GM21515 (cell line): ENCODE data around the gene CDH1.
"Not testable (repeated sequence)": the region's sequence is repeated elsewhere in the genome, so short reads cannot be mapped to it uniquely, and the experiment has no call there.

Source experiments
- ATAC-seq: cut with Tn5 transposase; IDR thresholded peaks from one replicate; pipeline ENCODE4 v1.9.1; 2021; ENCODE audit not compliant: unreplicated experiment

CDH1 gene

DNA sequence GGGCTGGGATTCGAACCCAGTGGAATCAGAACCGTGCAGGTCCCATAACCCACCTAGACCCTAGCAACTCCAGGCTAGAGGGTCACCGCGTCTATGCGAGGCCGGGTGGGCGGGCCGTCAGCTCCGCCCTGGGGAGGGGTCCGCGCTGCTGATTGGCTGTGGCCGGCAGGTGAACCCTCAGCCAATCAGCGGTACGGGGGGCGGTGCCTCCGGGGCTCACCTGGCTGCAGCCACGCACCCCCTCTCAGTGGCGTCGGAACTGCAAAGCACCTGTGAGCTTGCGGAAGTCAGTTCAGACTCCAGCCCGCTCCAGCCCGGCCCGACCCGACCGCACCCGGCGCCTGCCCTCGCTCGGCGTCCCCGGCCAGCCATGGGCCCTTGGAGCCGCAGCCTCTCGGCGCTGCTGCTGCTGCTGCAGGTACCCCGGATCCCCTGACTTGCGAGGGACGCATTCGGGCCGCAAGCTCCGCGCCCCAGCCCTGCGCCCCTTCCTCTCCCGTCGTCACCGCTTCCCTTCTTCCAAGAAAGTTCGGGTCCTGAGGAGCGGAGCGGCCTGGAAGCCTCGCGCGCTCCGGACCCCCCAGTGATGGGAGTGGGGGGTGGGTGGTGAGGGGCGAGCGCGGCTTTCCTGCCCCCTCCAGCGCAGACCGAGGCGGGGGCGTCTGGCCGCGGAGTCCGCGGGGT is at the start of gene CDH1:
Gene CDH1 (plus strand): TSS at position 247 of the 684 bp plus-strand sequence. CDS start 124 bp downstream, at position 371.
- ATAC-seq, result no peak

DNA sequence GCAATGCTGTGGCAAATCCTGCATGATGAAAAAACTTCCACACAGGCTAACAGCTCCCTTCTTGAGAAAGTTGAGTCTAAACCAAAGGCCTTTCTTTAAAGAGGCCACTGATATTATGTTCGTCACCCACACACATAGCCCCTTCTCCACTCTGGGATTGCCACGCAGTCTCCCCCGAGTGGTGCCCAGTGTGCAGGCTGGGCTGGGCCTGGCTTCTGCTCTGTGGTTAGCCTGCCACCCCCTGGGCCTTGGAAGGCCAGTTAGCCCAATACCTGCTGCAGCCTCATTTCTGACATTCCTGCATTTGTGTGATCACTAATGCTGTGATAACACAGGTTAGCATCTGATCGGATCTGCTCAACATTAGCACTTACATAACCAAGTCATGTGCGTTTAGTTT is 47.2 kb upstream of the CDH1 start:
- ATAC-seq, result no peak

DNA sequence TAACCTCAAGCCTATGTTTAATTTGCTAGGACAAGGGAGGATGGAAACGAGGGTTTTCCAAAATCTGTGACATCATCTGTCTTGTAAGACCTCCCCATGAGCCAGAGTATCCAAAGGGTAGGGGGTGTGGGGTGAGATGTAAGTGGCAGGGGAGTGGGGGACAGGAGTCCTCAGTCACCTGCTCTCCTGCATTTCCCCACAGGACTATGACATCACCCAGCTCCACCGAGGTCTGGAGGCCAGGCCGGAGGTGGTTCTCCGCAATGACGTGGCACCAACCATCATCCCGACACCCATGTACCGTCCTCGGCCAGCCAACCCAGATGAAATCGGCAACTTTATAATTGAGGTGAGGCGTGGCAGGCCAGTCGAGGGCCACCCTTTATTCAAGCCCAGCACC is 41.5 kb upstream of the CDH1 start:
- no peak for ATAC-seq

DNA sequence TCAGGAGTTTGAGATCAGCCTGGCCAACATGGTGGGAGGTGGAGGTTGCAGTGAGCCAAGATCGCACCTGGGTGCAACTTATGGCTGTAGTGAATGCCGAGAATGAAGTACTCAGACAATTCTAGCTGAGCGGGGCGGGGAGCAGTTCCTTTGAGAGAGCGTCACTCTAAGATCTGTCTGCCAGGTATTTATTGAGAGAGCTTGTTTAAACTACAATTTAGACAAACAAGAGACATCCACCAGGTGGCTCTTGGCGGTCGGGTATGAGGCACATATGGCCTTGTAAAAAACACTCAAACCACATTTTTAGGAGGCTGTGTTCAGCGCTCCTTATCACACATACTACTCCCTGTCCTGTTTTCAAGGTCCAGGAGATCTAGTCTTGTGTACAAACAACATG is 40.6 kb upstream of the CDH1 start:
- no peak for ATAC-seq

DNA sequence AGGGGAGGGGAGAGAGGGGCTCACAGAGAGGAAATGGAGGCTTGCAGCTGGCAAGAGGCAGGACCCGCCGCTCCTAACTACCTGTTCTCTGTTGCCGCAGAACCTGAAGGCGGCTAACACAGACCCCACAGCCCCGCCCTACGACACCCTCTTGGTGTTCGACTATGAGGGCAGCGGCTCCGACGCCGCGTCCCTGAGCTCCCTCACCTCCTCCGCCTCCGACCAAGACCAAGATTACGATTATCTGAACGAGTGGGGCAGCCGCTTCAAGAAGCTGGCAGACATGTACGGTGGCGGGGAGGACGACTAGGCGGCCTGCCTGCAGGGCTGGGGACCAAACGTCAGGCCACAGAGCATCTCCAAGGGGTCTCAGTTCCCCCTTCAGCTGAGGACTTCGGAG is 39.0 kb upstream of the CDH1 start:
- ATAC-seq, result no peak

DNA sequence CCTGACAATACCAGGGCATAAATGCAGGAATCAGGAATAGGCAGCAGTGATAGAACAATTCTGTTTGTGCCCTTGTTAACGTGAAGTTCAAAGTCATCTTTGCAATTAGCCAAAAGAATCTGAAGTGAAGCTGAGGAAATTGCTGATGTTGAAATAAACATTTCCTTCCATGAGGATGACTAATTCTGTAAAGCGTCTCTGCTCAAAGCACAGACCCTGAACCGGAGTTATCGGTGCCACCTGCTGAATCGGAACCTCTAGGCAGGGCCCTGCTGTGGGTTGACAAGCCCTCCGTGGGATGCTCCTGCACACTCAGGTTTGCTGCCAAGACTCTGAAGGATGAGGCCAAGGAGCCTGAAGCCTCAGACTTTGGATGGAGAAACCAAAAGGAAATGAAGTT is 37.0 kb upstream of the CDH1 start:
- ATAC-seq, result no peak

DNA sequence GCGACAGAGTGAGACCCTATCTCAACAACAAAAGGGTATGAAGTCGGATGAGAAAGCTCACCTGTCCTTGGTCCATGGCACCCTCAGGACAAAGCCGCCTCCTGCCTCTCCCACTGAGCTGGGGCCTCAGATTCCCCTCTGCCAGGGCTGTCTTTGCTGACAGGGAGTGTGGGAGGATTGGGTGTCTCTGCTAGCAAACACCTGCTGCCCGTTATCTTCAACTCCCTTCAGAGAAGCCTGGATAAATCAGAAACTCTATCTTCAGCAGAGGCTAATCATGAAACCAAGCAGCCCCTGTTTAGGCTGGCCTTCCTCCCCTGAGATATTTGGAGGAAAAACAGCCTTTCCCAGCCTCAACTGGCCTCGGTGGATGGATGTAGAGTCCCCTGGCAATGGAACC is 36.3 kb upstream of the CDH1 start:
- no peak for ATAC-seq

DNA sequence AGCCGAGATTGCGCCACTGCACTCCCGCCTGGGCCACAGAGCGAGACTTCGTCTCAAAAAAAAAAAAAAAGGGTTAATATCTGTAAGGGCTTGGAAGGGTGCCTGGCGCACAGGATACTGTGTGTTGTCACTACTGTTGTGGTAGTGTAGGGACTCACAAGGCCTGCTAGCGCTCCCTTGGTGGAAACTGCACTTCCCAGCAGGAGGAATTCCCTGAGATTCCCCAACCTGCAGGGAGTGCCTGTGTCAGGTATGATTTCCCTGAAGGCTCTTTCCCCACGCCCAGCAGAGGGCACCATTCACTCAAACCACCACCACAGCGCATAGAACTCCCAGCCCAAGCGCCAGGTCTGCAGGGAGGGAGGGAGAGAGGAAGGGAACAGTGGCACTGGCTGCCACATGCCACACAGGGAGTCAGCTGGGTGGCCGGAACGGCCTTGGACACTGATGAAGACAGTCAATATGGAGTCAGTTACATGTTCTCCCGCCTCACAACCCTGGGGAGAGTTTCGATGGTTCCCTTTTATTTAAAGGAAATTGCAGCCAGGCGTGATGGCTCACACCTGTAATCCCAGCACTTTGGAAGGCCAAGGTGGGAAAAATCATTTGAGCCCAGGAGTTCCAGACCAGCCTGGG is 32.7 kb upstream of the CDH1 start:
- ATAC-seq, result no peak

DNA sequence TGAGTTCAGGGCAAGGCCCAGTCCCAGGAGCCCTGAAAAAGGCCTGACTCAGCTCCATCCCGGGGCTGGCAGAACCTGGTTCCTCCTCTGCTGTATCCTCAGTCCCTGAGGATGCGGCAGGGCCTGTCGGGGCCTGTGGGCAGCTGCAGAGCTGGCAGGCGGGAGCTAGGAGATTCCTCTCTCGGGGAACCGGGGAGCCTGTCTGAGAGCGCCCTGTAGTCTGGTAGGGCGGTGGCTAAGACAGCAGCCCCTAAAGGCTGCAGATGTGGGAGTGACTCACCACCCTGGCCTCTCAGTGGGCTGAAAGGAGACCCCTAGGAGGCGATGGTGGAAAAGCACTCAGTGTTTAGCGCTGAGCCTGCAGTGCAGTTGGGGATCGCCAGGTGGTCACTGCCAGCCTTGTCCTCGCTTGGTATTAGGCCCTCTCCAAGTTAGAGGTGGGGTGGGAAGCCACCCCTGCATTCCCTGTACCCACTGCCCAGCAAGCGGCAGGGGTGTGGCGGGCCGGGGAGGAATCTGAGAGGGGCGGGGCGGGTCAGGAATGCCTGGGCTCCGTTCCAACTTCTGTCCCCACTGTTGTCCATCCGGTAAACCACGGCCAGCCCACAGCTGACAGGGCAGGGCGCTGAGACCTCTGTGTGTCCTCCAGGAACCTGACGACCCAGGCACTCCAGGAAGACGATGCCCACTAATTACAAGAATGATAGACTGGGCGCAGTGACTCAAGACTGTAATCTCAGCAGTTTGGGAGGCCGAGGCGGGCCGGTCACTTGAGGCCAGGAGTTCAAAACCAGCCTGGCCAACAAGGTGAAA is 29.5 kb upstream of the CDH1 start:
- no peak for ATAC-seq

DNA sequence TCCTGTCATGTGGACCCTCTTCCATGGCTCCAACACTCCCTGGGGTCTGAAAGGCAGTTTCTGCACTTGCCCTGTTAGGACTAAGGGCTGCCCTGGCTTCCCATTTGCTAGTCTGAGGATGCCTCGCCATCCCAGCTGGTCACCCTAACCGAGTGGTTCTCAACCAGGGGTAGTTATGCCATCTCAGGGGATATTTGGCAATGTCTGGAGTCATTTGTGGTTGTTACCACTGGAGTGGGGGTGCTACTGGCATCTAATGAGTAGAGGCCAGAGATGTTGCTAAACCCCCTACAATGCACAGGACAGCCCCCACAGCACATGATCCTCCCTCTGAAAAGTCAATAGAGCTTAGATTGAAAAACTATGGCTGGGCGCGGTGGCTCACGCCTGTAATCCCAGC is 26.9 kb upstream of the CDH1 start:
- no peak for ATAC-seq

DNA sequence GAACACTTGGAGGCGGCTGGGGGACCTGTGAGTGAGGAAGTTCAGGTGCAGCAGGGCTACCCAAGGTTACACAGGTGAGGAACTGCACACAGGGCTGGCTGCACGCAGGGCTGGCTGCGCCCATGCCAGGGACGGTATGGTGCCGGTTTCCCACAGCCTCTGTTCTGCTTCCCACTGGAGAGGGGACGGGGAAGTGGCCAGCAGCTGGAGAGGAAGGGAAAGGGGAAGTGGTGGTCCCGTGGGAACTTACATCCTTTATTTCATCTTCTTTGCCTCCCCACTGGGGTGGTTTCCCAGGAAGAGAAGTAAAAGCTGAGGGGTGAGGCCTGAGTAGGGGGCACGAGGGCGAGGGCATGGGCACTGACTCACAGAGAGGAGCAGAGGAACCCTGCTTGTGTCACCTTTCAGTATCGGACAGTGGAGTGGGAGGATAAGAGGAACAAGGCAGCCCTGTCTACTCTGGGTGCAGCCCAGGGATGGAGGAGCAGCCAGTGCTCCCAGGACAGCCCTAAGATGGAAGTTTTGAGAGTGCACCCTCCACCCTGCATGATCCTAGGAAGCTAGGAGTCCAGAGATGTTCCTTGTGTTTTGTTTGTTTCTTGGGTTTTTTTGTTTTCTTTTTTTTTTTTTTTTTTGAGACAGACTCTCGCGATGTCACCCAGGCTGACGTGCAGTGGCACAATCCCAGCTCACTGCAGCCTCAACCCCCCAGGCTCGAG is 25.5 kb upstream of the CDH1 start:
- no peak for ATAC-seq

DNA sequence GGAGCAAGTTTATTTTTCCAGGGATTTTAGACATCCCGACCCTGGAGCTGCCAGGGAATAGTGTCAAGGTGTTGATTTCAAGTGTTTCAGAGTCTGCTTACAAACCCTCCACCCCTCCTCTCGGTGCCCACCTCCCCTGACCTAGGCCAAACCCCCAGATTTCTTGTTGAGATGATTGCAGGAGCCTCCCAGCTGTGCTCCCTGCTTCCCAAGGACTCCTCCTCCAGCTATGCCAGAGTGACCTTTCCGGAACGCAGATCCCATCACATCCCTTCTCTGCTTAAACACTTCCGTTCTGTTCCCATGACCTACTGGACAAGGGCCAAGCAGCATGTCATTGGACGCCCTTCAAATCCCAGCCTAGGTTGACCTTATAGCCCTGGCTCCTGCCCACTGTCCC is 23.7 kb upstream of the CDH1 start:
- no peak for ATAC-seq

DNA sequence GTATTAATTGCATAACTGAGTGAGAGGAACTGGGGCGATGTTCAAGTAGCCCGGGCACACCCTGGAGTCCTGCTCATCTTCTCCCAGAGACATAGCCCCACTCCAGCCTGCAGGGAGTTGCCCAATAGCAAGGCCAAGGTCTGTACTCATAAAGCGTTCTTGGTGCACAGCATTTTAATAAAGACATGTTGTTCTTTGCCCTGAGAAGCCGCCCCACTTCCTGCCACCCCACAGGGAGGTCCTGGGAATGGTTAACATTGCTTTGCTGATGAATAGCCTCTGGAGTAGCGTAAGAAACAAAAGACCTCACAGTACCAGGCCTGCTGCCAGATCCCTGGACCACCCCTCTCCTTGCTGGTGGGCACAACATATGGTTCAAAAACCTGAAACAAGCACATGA is 21.6 kb upstream of the CDH1 start:
- ATAC-seq, result no peak

DNA sequence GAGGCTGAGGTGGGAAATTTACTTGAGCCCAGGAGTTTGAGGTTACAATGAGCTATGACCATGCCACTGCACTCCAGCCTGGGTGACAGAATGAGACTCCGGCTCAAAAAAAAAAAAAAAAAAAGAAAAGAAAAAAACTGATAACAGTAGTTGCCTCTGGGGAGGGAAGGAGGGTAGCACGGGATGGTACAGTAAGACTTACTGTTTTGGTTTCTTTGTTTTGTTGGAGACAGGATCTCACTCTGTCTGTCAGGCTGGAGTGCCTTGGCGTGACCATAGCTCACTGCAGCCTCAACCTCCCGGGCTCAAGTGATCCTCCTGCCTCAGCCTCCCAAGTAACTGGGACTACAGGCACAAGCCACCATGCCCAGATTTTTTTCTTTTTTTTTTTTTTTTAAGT is 20.6 kb upstream of the CDH1 start:
- ATAC-seq, result not testable (repeated sequence)

DNA sequence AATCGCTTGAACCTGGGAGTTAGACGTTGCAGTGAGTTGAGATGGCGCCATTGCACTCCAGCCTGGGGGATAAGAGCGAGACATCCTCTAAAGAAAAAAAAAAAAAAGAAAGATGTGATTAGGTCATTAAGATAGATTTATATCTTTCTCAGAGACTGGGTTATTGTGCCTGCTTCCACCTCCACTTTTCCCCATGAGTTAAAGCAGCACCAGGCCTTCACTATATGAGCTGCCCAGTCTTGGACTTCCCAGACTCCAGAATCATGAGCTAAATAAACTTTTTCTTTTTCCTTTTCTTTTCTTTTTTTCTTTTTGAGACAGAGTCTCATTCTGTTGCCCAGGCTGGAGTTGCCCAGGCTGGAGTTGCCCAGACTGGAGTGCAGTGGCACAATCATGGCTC is 19.4 kb upstream of the CDH1 start:
- ATAC-seq, result no peak

DNA sequence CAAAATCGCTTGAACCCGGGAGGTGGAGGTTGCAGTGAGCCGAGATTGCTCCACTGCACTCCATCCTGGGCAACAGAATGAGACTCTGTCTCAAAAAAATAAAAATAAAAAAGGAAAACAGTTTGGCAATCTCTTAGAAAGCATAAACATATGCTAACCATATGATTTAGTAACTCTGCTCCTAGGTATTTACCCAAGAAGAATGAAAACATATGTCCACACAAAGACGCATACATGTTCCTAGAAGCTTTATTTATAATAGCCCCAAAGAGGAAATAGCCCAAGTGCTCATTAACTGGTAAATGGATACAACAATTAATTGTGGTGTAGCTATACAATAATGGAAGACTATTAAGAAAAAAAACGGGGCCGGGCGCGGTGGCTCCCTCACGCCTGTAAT is 18.5 kb upstream of the CDH1 start:
- ATAC-seq, result no peak

DNA sequence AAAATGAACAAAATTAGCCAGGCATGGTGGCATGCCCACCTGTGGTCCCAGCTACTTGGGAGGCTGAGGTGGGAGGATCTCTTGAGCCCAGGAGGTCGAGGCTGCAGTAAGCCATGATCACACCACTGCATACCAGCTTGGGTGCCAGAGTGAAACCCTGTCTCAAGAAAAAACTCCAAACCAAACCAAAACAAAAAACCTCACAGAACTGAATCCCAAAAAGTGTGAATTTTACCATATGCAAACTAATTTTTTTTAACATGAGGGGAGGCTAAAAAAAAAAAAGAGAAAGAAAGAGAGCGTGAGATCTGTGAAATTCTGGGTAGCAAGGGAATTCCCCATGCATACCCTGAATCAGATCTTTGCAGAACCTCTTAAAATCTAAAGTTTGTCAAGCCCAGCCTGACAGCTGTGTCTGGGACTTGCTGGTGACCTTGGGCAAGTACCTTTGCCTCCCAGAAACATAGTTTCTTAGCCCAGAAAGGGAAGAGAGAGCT is 17.1 kb upstream of the CDH1 start:
- ATAC-seq, result peak; percentile 68

DNA sequence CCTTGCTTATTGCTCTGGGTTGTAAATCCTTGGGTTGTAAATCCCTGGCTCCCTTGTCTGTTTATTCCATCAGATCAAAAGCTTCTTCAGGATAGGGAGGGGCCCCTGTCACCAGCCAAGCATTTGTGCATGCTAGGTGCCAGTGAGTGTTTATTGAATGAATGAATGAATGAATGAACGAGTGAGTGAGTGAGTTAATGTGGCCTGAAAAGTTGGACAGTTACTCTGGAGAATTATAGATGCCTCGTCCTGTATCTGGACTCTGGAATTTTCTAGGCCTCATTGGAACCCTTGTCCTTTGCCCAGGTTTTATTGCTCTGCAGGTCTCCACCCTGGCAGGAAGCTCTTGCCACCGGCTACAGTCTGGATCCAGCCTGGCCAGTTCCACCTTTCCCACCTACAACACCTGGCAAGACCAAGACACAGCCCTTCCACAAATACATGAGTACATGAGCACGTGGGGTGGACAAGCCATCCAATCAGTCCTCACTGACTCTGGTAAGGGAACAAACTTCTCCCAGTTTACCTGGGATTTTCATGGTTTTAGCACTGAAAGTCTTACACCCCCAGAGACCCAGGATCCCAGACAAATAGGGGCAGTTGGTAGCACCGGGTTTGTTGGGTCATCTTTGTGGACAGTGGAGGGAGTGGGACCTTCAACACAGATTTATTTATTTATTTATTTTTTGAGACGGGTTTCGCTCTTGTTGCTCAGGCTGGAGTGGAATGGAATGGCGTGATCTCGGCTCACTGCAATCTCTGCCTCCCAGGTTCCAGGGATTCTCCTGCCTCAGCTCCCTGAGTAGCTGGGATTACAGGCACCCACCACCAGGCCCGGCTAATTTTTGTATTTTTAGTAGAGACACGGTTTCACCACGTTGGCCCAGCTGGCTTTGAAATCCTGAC is 14.7 kb upstream of the CDH1 start:
- ATAC-seq, result no peak

DNA sequence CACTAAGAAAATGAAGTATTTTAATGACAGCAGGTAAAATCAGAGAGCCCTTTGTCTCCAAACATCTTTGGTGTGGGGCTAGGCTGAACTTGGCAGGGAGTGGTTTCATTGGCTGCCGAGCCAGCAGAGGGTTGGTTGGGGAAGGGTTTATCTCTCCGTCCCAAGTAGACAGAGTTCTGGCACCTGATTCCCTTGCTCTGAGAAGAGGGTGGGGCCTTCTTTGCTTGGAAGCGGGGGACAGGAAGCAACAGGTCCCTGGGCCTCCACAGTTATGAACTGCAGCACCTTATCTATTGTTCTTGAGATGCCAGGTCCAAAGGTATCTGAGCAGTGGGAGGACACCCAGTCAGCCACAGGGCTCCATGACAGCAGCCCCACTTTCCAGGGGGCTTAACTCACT is 12.3 kb upstream of the CDH1 start:
- no peak for ATAC-seq

DNA sequence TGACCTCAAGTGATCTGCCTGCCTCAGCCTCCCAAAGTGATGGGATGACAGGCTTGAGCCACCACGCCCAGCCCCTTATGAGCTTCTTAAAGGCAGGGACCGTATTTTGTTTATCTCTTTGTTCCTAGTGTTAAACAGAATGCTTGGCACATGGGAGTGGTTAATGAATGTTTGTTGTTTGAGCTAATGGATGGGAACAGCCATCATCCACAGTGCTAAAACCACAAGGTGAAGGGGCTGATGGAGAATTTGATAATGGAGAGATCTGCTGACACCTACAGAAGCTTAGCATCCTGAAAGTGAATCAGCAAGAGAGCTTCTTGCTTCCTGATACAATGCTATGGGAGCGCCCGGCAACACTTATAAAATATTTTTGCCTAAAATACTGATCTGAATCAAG is 8.6 kb upstream of the CDH1 start:
- ATAC-seq, result no peak
